ENCODE data around the gene RIIAD1. TPM values are rescaled to one million over a fixed set of nuclear protein-coding genes. Genes with fewer than 3 reads are reported as not detected.

RIIAD1 gene
- total and polyA plus RNA-seq, 7 donors: 0.39 to 11.4 TPM; not detected in 5

DNA sequence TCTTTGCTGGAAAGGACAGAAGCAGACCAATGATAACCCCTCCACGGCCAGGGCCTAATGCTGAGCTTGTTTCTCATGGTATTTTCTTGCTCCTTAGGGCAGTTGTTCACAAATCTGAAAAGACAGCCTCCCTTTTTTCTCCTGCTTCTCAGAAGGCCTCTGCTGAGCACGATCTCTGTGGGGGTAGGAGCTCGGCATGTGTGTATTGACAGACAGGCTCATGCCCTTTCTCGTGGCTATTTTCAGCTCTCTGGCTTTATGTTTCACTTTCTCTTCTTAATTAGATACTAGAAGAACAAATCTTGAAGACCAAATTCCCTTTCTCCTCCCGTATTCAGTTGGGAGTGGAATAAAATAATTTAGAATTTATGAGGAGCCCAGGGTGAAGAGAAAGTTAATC is 768 bp upstream of the RIIAD1 start:
- Histone ChIP-seq H3K36me3 (no peaks in the 10 kb centered on the region), H3K4me3 (peak overlapping the region; percentile 36 to 59 (median 52)), H3K4me1 (peaks cover 0 to 42% (median 34%) of the 10 kb centered on the region in 4 donors), H3K9me3 (no peaks in the 10 kb centered on the region), H3K27ac (peak overlapping the region; percentile 79 to 88 (median 86)), H3K27me3 (peaks cover 11 to 22% (median 13%) of the 10 kb centered on the region in 3 donors)
- intact Hi-C loops (cut with DNase I): no loop called here
- no peak for TF ChIP-seq POLR2A (IDR thresholded peaks at IDR 0.05)
- no peak for TF ChIP-seq POLR2AphosphoS5 (IDR thresholded peaks at IDR 0.05)
- TF ChIP-seq, protein P1, sequence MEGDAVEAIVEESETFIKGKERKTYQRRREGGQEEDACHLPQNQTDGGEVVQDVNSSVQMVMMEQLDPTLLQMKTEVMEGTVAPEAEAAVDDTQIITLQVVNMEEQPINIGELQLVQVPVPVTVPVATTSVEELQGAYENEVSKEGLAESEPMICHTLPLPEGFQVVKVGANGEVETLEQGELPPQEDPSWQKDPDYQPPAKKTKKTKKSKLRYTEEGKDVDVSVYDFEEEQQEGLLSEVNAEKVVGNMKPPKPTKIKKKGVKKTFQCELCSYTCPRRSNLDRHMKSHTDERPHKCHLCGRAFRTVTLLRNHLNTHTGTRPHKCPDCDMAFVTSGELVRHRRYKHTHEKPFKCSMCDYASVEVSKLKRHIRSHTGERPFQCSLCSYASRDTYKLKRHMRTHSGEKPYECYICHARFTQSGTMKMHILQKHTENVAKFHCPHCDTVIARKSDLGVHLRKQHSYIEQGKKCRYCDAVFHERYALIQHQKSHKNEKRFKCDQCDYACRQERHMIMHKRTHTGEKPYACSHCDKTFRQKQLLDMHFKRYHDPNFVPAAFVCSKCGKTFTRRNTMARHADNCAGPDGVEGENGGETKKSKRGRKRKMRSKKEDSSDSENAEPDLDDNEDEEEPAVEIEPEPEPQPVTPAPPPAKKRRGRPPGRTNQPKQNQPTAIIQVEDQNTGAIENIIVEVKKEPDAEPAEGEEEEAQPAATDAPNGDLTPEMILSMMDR (IDR thresholded peaks at IDR 0.05): no peak
- no peak for TF ChIP-seq EP300 (IDR thresholded peaks at IDR 0.05)
- 10 to 14% methylated on average over 5 of the region's 5 CpGs for WGBS, 2 donors
- no peak for DNase-seq

GRCh38 chr1:151721788-151722510 is 627 bp downstream of the RIIAD1 start:
- intact Hi-C loops (cut with DNase I): no loop called here
- H3K4me3 ChIP-seq: peak overlapping the region; percentile 36 to 59 (median 52)
- peaks cover 0 to 35% (median 28%) of the 10 kb centered on the region in 4 donors for H3K4me1 ChIP-seq
- DNase-seq: no peak
- H3K9me3 ChIP-seq: no peaks in the 10 kb centered on the region
- TF ChIP-seq, protein P1 (IDR thresholded peaks at IDR 0.05): no peak
- peak overlapping the region; percentile 79 to 88 (median 86) for H3K27ac ChIP-seq
- no peaks in the 10 kb centered on the region for H3K36me3 ChIP-seq
- 47 to 55% methylated on average over 17 of the region's 17 CpGs for WGBS, 2 donors
- H3K27me3 ChIP-seq: peaks cover 0 to 8% (median under 1%) of the 10 kb centered on the region in 3 donors

DNA sequence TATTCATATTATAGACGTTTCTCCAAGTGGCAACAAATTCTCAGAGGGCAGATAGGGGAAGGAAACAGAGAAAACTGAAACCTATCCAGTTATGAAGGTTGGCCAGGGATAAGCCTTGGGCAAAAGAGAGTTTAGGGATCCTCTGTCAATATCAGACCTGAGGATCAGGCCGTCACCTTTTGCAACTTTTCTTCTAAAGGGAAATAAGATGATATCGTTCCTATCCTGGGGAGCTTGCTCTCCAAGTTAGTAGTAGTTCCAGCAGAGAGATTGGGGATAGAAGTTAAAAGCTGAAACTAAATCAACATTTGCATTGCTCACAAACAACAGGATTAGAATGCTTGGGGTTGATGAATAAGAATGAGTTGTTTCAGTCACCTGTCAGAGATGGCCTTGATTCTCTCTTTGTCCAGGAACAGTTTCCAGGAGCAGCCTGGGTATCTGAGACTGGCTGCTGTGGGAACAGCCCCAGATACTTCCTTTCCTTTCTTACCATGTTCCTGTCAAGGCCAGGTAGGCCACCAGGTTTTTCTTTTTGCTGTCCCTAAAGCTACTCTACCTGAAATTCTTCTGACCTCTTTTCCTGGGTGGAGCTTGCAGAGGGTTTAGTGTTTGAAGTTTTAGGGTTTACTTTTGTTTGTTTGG is 2.5 kb downstream of the RIIAD1 start:
- H3K4me1 ChIP-seq: peaks cover 0 to 34% (median 24%) of the 10 kb centered on the region in 4 donors
- intact Hi-C loops (cut with DNase I): no loop called here
- DNase-seq: no peak
- no peaks in the 10 kb centered on the region for H3K9me3 ChIP-seq
- WGBS, 2 donors: 55 to 75% methylated on average over 3 of the region's 3 CpGs
- no peaks in the 10 kb centered on the region for H3K36me3 ChIP-seq
- no peak overlapping the region for H3K4me3 ChIP-seq
- H3K27ac ChIP-seq: no peak overlapping the region
- H3K27me3 ChIP-seq: no peaks in the 10 kb centered on the region
- TF ChIP-seq POLR2AphosphoS5 (IDR thresholded peaks at IDR 0.05): no peak

DNA sequence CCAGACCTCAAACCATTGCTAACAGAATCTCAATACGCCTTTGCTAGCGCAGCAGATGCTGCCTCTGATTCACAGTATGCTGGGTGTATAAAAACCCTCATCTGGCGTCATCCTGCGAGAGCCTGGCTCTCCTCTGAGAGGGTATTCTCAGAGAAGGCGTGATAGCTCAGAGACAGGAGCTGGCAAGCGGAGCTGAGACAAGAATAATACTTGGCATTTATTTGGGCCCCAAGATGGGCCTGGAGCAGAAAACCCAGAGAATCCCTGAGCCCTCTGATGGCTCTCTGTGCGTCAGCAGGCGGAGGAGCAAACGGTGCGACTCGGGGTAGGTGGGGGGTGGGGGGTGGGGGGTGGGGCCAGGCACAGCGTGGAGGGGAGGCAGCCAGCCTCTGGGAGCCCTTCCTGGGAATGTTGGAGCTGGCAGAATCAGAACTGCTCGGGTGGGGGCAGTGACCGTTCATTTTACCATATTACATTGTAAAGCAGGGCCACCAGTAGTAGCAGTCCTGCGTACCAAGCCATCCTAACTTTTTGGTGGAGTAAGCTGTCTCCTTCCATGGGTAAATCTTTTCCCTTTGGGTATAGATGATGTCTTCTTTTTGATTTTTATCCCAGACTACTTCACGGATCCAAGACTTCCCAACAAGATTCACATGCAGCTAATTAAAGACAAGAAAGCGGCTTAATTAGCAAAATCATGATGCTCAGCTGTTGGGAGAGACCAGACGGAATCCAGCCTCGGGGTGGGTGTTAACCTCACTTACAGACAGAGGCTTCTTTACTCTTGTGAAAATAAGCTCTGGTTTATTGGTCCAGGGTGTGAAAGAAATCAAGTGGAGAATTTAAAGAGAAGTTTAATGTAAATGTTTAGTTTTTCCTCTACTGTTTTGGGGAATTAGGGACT is 7.1 kb downstream of the RIIAD1 start:
- H3K4me3 ChIP-seq: peak overlapping the region in 3 of 4 donors; percentile 1 to 32 (median 24)

GRCh38 chr1:151729157-151729965 is 8.0 kb downstream of the RIIAD1 start:
- DNase-seq: no peak
- Histone ChIP-seq H3K27ac (peak overlapping the region in 3 of 4 donors; percentile 76 to 85 (median 79)), H3K36me3 (no peaks in the 10 kb centered on the region), H3K4me1 (peaks cover 0 to 14% (median 7%) of the 10 kb centered on the region in 4 donors), H3K4me3 (no peak overlapping the region), H3K9me3 (no peaks in the 10 kb centered on the region), H3K27me3 (no peaks in the 10 kb centered on the region)
- TF ChIP-seq POLR2AphosphoS5 (IDR thresholded peaks at IDR 0.05) (no peak), EP300 (IDR thresholded peaks at IDR 0.05) (no peak), POLR2A (IDR thresholded peaks at IDR 0.05) (no peak)
- TF ChIP-seq, protein P1 (IDR thresholded peaks at IDR 0.05): no peak
- 23 to 57% methylated on average over 10 of the region's 10 CpGs for WGBS, 2 donors
- intact Hi-C loops (cut with DNase I): loop anchor here (5.0 kb wide), 1 partner anchor 117 kb away; the partner anchor contains the start of gene SNX27

More for the DNA sequence above, 7.1 kb downstream of the RIIAD1 start:
- 60 to 72% methylated on average over 19 of the region's 19 CpGs for WGBS, 2 donors
- TF ChIP-seq EP300 (IDR thresholded peaks at IDR 0.05): peak in 1 of 4 donors; percentile 8
- TF ChIP-seq POLR2AphosphoS5 (IDR thresholded peaks at IDR 0.05): peak; percentile 45 to 74 (median 68)
- no peak for TF ChIP-seq POLR2A (IDR thresholded peaks at IDR 0.05)
- Histone ChIP-seq H3K27me3 (no peaks in the 10 kb centered on the region), H3K36me3 (no peaks in the 10 kb centered on the region), H3K9me3 (no peaks in the 10 kb centered on the region), H3K27ac (peak overlapping the region; percentile 65 to 85 (median 78)), H3K4me1 (peaks cover 0 to 14% (median 7%) of the 10 kb centered on the region in 4 donors)
- intact Hi-C loops (cut with DNase I): loop anchor here (5.0 kb wide), 1 partner anchor 116 kb away; the partner anchor contains the start of gene SNX27
- peak; percentile 84 for DNase-seq

All from sigmoid colon (tissue), 7 donors.